Left kidney (tissue), 2 donors: ENCODE data around the gene DLG1. TPM values are rescaled to one million over a fixed set of nuclear protein-coding genes. Genes with fewer than 3 reads are reported as not detected.

Experiments
- DNase-seq: peaks from one replicate; pipeline ENCODE4 v3.0.0-alpha.2; 2013
- polyA plus RNA-seq: library from polyadenylated mRNA; unstranded; fragments of 120-200 nt; gene quantifications from one replicate; pipeline ENCODE4 v1.2.1, GENCODE V29; 2013; ENCODE audit not compliant: insufficient read length

DLG1 gene
- polyA plus RNA-seq, 1 donor: 96.9 TPM

GRCh38 chr3:197248341-197248740 is 50.1 kb downstream of the DLG1 start:
- no peak for DNase-seq

- DNase-seq: no peak
These were observed 53.7 kb downstream of the DLG1 start for GRCh38 chr3:197244751-197245150.

- no peak for DNase-seq
These were observed 55.5 kb downstream of the DLG1 start for GRCh38 chr3:197242784-197243432.

GRCh38 chr3:197241173-197241572 is 57.2 kb downstream of the DLG1 start:
- DNase-seq: no peak

- DNase-seq: no peak
These were observed 58.6 kb downstream of the DLG1 start for GRCh38 chr3:197239857-197240256.

- DNase-seq: no peak
These were observed 59.6 kb downstream of the DLG1 start for GRCh38 chr3:197238842-197239241.

GRCh38 chr3:197237897-197238296 is 60.5 kb downstream of the DLG1 start:
- no peak for DNase-seq

- DNase-seq: no peak
These were observed 62.0 kb downstream of the DLG1 start for GRCh38 chr3:197236362-197236761.

- no peak for DNase-seq
These were observed 63.2 kb downstream of the DLG1 start for GRCh38 chr3:197234947-197235914.

- DNase-seq: no peak
These were observed 67.1 kb downstream of the DLG1 start for GRCh38 chr3:197231321-197231720.

GRCh38 chr3:197229836-197230235 is 68.6 kb downstream of the DLG1 start:
- DNase-seq: no peak

- no peak for DNase-seq
These were observed 69.2 kb downstream of the DLG1 start for GRCh38 chr3:197229178-197229577.

- DNase-seq: no peak
These were observed 70.4 kb downstream of the DLG1 start for GRCh38 chr3:197227780-197228574.

GRCh38 chr3:197226179-197226578 is 72.2 kb downstream of the DLG1 start:
- no peak for DNase-seq

GRCh38 chr3:197225579-197225978 is 72.8 kb downstream of the DLG1 start:
- no peak for DNase-seq

- DNase-seq: peak; percentile 53
These were observed 74.4 kb downstream of the DLG1 start for GRCh38 chr3:197224034-197224444.

GRCh38 chr3:197222937-197223370 is 75.5 kb downstream of the DLG1 start:
- DNase-seq: no peak

- DNase-seq: no peak
These were observed 78.8 kb downstream of the DLG1 start for GRCh38 chr3:197219619-197220018.

GRCh38 chr3:197218210-197218609 is 80.2 kb downstream of the DLG1 start:
- DNase-seq: no peak

GRCh38 chr3:197216914-197217313 is 81.5 kb downstream of the DLG1 start:
- DNase-seq: no peak

GRCh38 chr3:197216169-197216860 is 82.1 kb downstream of the DLG1 start:
- no peak for DNase-seq

- DNase-seq: no peak
These were observed 86.1 kb downstream of the DLG1 start for GRCh38 chr3:197212290-197212689.
